Esophagus squamous epithelium (tissue), 4 donors: ENCODE results near the gene CER1.

Source experiments
- POLR2A ChIP-seq, 4 donors: fragments of 450-650 bp; IDR thresholded peaks; one replicate each; pipeline ENCODE4 v1.6.1; 2017; ENCODE audit warnings: antibody characterized with exemption in 4 of 4, mild to moderate bottlenecking in 4 of 4, moderate library complexity in 3 of 4
- TF ChIP-seq, protein P1 (sequence below), 6 experiments: fragments of 450-650 bp in 4 of 6; fragments of 200-600 bp in 2 of 6; sonication (generic) in 2 of 6; IDR thresholded peaks; one replicate each; pipeline ENCODE4 v1.5.1; 2016 to 2019; ENCODE audit warnings: antibody characterized with exemption in 6 of 6, mild to moderate bottlenecking in 4 of 6, moderate library complexity in 4 of 6

GRCh38 chr9:14677872-14678271 is 44.7 kb downstream of the CER1 start:
- no peak for TF ChIP-seq POLR2A (IDR thresholded peaks at IDR 0.05)
- TF ChIP-seq, protein P1, sequence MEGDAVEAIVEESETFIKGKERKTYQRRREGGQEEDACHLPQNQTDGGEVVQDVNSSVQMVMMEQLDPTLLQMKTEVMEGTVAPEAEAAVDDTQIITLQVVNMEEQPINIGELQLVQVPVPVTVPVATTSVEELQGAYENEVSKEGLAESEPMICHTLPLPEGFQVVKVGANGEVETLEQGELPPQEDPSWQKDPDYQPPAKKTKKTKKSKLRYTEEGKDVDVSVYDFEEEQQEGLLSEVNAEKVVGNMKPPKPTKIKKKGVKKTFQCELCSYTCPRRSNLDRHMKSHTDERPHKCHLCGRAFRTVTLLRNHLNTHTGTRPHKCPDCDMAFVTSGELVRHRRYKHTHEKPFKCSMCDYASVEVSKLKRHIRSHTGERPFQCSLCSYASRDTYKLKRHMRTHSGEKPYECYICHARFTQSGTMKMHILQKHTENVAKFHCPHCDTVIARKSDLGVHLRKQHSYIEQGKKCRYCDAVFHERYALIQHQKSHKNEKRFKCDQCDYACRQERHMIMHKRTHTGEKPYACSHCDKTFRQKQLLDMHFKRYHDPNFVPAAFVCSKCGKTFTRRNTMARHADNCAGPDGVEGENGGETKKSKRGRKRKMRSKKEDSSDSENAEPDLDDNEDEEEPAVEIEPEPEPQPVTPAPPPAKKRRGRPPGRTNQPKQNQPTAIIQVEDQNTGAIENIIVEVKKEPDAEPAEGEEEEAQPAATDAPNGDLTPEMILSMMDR (IDR thresholded peaks at IDR 0.05) = no peak
